GM18502 (cell line): ENCODE measurements around the gene DRC3.

Source experiments
- ATAC-seq: cut with Tn5 transposase; IDR thresholded peaks from one replicate; pipeline ENCODE4 v1.9.1; 2021; ENCODE audit warnings: mild to moderate bottlenecking; ENCODE audit not compliant: unreplicated experiment, poor library complexity

Gene DRC3

DNA sequence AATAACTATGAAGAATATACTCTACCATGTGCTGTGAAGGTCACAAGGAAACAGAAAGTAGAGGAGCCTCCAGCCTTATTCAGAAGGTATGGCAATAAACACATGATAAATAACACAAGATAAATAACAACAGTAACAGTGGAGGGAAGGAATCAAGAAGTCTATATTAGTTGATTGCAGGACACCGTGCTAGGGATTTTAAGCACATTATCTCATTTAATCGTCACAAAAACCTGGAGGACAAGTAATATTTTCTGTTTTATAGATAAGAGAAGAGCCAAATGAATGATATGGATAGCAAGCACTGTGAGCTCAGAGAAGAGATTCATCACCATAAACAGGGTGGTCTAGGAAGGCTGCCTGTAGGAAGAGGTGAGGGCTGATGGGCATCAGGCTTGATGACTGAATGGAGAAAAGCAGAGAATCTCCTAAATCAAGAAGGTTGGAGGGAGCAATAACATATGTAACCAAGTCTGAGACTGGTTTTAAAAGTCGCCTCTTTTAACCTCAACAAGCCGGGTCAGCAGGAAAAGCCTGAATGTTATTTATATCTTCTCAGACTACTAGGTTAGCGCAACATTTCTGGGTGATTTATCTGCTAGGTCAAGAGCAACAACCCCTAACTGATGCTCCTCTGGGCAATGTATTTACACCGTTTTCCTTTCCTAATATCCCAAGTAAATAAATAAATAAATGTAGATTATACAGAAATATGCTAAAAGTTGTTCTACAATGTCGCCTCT, 8.8 kb upstream of the DRC3 start:
- ATAC-seq: no peak

DNA sequence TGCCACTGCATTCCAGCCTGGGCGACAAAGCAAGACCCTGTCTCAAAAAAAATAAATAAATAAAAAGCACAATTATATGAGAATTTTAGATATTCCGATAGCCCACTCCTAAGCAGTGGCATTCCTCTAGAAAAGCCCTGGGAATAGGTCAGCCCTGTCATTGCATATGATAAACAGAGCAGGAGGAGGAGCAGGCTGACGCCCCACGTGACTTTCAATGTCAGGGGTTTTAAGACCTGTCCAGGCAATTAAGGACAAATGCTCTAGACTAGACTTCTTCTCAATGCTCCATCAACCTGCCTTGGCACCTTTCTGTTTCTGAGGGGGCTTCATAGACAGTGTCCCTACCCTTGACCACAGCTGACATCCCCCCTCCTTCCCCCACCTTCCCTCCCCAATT, 8.0 kb upstream of the DRC3 start:
- no peak for ATAC-seq

DNA sequence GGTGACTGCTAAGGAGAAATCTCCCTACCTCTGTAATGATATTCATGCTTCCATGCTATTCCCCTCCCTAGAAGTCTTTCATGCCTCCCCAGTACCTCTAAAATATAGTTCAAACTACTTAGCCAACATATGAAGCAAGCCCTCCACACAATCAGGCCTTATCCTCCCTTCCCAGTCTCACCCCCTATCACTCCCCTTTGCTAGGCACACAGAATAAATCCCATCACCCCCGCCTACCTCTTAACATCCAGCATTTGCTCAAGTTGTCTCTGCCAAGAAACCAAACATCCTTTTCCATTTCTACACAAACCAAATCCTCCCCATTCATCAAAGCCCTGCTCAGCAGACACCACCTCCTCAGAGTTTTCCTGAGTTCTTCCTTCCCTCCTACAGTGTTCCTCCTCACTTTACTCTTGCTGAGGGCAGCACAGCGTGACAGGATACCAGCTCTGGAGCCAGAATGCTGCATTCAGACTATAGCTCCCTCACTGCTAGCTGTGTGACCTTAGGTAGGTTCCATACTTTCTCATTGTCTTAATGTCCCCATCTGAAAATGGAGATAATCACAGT, 7.4 kb upstream of the DRC3 start:
- ATAC-seq: no peak

GRCh38 chr17:17966399-17966798, 6.3 kb upstream of the DRC3 start:
- ATAC-seq: no peak

GRCh38 chr17:17970699-17971430, 1.8 kb upstream of the DRC3 start:
- ATAC-seq: no peak

DNA sequence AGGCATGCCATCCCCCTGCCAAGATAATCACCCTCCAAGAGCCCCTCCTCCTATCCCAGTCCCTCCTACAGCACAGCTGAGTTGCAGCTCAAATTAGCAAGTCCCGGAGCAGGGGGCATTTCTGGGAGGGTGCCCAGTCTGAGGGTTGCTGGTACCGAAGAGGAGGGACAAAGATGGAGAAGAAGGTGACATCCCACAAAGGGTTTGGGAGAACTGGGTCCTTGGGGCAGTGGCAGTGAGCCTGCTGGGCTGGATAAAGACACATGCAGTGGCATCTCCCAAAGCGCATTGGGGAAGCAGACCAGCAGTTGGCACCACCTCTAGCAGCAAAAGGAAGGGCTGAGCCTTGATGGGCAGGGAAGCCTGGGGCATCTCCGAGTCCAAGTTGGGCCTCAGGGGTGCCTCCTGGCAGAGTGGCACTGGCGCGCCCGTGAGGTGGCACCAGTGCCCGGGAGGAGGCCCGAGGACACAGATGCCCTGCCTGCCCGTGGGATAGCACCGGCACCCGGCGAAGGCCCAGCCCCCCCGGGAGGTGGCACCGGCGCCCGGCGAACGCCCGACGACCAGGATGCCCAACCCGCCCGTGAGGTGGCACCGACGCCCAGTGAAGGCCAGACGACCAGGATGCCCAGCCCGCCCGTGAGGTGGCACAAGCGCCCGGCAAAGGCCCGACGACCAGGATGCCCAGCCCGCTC, 1.1 kb upstream of the DRC3 start:
- ATAC-seq: no peak

DNA sequence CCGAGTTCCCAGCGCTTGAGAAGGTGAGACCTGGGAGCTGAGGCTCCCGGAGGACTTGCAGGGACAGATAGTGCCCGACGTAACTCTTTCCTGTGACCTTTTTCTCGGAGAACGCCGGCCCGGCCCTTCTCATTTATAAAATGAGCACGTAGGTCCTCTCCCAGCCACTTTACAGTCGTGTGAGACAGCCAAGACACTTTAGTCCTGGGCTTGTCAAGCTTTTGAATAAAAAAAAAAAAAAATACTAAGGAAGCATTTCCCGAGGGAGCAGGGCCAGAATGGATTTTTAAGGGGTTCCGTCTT, 241 bp downstream of the DRC3 start:
- peak; percentile 0 for ATAC-seq

DNA sequence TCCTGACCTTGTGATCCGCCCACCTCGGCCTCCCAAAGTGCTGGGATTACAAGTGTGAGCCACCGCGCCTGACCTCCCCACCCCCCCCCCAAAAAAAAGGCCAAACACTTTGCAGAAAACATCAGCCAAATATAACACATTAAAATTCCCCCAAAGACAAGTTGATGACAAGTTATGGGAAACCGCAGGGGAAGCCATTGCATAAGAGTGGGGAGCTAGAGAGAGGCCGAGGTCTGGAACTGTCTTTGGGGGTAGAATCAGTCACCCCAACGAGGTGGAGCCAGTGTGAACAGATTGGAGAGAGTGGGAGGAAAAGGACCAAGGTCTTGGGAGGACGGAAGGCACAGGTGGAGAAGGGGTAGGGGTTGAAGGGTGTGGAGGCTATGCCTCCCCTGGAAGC, 2.8 kb downstream of the DRC3 start:
- no peak for ATAC-seq

DNA sequence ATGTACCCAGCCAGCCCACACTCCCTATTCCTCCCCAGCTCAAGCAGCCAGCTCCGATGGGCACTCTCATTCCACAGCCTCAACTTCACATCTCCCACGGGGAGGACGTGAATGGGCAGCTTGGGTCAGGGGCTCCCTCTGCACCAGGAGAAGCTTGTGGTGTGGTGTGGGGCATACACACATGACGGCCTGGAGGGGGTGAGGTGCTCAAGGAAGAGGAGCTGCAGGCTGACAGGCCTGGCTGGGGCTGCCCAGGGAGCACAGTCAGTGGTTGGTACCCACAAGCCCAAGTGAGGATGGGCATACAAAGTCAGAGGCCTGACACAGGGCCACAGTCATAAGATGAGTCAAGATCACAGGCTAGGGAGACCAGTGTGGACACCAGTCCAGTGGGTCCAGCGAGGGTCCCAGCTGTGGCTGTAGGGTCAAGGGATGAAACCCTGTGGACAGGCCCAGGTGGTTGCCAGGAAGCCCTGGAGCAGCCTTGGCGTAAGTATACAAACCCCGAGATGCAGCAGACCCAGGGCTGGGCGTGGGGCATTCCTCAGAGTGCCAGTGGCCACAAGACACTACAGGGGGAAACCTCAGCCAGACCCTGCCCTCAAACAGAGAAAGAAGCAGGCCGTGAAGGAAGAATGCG, 4.4 kb downstream of the DRC3 start:
- no peak for ATAC-seq

DNA sequence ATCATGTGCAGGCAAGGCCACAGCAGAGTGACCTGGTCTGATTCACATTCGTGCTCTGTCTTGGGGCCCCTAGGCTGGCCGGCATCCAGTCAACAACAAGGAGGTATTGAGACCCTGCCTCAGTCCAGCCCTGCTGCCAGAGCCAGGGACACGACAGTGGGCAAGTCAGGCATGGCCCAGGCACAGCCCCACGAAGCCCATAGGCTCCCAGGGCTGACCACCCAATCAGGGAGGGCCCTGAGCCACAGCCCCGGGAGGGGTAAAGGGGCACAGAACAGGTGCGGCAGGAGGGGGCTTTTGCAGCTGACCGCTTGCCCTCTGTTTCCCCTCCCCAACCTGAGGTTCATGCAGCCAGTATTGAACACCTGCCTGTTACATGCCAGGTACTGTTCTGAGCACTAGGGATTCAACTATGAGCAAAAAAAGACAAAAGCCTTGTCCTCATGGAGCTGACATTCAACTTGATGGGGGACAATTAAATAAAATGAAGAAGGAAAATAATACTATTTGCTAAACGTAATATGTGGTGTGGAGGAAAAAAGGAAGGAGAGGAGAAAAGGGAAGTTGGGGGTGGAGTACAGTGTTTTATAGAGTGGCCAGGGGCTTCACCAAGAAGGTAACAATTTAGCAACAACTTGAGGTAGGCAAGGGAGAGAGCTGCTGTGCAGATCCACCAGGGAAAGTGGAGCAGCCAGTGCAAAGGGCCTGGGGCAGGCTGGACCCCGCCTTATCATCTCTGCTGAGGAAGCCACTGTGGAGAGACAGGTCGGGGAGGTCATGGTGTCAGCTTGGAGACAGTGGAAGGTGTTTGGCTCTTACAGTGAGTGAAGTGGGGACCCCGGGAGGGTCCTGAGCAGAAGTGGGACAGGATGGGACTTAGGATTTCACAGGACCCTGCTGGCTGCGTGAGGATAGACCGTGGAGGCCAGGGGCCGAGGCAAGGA, 6.1 kb downstream of the DRC3 start:
- ATAC-seq: no peak

DNA sequence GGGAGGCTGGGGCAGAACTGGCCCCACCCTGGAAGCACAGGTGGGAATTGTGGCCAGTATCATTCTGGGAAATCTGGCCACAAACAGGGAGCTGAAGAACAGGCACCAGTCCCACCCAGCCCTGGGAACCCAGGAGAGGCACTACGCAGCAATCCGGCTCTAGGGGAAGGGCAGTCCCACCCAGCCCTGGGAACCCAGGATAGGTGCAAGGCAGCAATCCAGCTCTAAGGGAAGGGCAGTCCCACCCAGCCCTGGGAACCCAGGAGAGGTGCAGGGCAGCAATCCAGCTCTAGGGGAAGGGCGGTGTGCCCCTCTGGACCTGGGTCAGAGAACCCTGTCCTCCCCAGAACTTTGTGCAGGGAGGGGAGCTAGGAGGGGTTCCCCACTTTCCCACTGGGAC, 7.1 kb downstream of the DRC3 start:
- no peak for ATAC-seq

- no peak for ATAC-seq
Measured at GRCh38 chr17:17981330-17981729, 8.7 kb downstream of the DRC3 start.

DNA sequence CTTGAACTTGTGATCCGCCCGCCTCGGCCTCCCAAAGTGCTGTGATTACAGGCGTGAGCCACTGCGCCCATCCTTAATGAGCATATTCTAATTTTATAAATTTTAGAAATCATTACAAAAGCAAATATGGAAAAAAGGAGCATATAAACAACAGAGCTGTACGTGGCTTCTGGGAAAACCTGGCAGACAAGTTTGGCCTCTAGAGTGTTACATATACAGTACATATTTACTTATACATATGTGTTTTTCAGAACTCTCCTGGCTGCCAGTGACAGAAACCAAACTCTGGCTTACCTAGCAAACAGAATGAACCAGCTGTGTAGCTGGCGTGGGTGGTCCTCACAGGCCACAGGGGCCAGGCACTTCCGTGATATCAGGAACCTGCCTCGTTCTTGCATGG, 10.1 kb downstream of the DRC3 start:
- ATAC-seq: no peak

GRCh38 chr17:17983376-17983775, 10.7 kb downstream of the DRC3 start:
- ATAC-seq: no peak

DNA sequence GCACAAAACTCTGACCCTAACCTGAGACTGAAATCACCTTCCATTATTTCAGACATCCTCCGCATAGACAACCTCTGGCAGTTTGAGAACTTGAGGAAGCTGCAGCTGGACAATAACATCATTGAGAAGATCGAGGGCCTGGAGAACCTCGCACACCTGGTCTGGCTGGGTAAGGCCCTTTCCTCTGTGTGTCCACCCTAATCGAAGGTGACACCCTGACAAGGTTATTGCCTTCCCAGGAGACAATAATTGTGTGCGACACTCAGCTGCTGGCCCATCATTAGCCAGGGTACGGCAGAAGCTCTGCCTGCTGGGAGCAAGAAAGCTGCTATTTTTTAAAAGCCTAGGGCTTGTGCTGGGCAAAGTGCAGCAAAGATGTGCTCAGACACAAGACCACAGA, 11.1 kb downstream of the DRC3 start:
- ATAC-seq: no peak

DNA sequence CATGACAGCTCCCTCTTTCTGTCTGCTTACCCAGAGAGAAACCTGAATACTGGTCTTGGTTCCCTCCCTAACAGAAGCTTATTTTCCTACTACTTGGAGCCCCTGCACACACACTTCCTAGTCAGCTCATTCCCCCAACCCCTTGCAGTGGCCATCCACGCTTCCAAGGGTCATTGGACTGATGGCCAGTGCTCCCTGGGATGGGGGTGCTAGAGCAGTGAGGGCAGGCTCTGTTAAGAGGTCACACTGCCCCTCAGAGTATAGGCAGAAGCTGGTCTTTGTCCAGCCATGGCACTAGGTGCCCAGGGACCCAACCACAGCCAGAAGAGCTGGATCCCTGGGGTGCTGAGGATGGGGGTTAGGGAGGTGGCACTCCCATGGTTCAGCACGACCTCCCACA, 12.5 kb downstream of the DRC3 start:
- ATAC-seq: no peak

GRCh38 chr17:17985555-17985954, 12.9 kb downstream of the DRC3 start:
- ATAC-seq: no peak

DNA sequence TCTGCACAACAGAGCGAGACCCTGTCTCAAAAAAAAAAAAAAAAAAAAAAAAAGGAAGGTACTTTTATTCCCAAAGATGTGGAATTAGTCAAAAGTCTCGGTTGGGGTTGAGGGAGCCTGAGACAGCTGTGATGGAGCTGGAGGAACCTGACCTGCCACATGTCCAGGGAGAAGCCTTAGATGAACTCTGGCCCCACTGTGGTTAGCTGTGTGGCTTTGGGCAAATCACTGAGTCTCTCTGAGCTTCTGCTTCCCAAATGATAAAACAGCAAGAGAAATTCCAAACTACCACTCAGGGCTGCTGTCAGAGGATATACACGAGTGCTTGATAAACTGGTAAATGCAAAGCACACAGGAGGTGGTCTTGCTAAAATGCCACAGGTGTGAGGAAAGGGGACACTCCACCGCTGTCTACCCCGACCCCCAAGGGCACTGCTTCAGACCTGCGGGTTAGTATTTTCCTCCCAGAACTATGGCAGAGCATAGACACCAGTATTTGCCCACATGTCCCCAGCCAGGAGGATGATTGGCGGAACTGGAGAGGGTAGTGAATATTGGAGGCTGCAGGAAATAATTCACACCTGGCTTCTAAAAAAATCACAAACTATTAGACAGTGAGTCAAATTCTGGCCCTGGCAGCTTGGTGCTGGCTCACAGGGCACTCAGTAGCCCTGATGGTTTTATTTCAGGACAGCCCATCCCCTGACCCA, 14.7 kb downstream of the DRC3 start:
- ATAC-seq: no peak

DNA sequence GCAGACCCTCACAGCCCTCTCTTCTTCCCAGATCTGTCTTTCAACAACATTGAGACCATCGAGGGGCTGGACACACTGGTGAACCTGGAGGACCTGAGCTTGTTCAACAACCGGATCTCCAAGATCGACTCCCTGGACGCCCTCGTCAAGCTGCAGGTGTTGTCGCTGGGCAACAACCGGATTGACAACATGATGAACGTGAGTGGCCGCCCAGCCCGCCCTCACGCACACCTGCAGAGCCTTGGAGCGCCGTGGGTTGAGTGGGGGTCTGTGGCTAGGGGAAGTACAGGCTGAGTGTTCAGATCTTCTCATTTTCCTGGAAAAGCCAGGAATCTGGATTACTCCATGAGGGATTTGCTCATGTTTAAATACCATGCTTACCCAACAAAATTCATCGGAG, 15.2 kb downstream of the DRC3 start:
- ATAC-seq: no peak
